Effector memory CD8-positive, alpha-beta T cell (primary cell): Measurements from ENCODE around the gene SIRT7.

ENCODE experiments used
- ATAC-seq: fragments of 150-1000 bp; cut with Tn5 transposase; replicated peaks from 2 replicates; pipeline ENCODE4 v1.10.0; 2021; ENCODE audit warnings: mild to moderate bottlenecking, moderate library complexity
- DNase-seq, 3 experiments: peaks; one replicate each; pipeline ENCODE4 v3.0.0; 2021
- H3K27ac Mint-ChIP-seq, 2 donors: one replicate each; pipeline ENCODE4 v1.8.0; 2022; ENCODE audit warnings: mild to moderate bottlenecking in 2 of 2, mixed read lengths in 2 of 2, moderate library complexity in 2 of 2
- H3K27me3 Mint-ChIP-seq, 2 donors: one replicate each; pipeline ENCODE4 v1.8.0; 2022; ENCODE audit warnings: mixed read lengths in 2 of 2
- H3K36me3 Mint-ChIP-seq: one replicate; pipeline ENCODE4 v1.8.0; 2022; ENCODE audit warnings: mild to moderate bottlenecking, moderate library complexity, mixed read lengths; ENCODE audit not compliant: insufficient read depth
- H3K4me1 Mint-ChIP-seq, 2 donors: one replicate each; pipeline ENCODE4 v1.8.0; 2022; ENCODE audit warnings: low read depth in 2 of 2, mixed read lengths in 2 of 2
- H3K4me3 Mint-ChIP-seq, 2 donors: one replicate each; pipeline ENCODE4 v1.8.0; 2022; ENCODE audit warnings: mild to moderate bottlenecking in 2 of 2, mixed read lengths in 2 of 2, moderate library complexity in 2 of 2
- H3K9me3 Mint-ChIP-seq, 2 donors: one replicate each; pipeline ENCODE4 v1.8.0; 2022; ENCODE audit warnings: mixed read lengths in 2 of 2

Gene SIRT7

DNA sequence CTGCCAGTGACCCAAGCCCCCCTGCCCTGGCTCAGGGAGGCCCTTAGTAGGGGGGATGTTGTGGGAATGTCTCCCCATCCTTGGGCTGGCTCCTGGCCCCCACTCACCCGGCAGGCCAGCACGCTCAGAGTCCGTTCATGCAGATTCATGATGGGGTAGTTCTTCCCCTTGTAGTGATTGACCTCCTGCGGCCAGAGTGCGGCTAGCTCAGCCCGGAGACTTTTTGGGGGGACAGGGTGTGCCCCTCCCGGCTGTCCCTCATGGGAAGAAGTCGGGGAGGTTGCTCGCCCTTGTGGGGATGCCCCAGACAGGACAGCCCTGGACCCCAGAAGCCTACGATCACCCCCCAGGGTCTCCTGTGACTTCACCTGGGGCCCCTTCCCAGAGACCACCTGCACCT is 12.0 kb downstream of the SIRT7 start:
- Mint-ChIP-seq H3K9me3 (no peaks in the 10 kb centered on the region), H3K27me3 (peaks cover 3 to 6% of the 10 kb centered on the region in 2 donors), H3K27ac (no peak overlapping the region), H3K4me1 (peaks cover 4 to 6% of the 10 kb centered on the region in 2 donors), H3K4me3 (no peak overlapping the region), H3K36me3 (peaks cover 9% of the 10 kb centered on the region)
- ATAC-seq (no peak), DNase-seq (no peak)

- Mint-ChIP-seq H3K9me3 (no peaks in the 10 kb centered on the region), H3K36me3 (peaks cover 9% of the 10 kb centered on the region), H3K4me1 (peaks cover 4 to 10% of the 10 kb centered on the region in 2 donors), H3K4me3 (no peak overlapping the region), H3K27ac (no peak overlapping the region), H3K27me3 (peaks cover 8 to 11% of the 10 kb centered on the region in 2 donors)
- DNase-seq (no peak), ATAC-seq (no peak)
Observed at GRCh38 chr17:81905424-81905875, 12.5 kb downstream of the SIRT7 start.

GRCh38 chr17:81904600-81905423 is 13.2 kb downstream of the SIRT7 start:
- no peak overlapping the region for H3K27ac Mint-ChIP-seq
- DNase-seq (no peak), ATAC-seq (no peak)
- no peak overlapping the region for H3K4me3 Mint-ChIP-seq
- peaks cover 8 to 12% of the 10 kb centered on the region in 2 donors for H3K27me3 Mint-ChIP-seq
- H3K36me3 Mint-ChIP-seq = peaks cover 9% of the 10 kb centered on the region
- no peaks in the 10 kb centered on the region for H3K9me3 Mint-ChIP-seq
- H3K4me1 Mint-ChIP-seq = peaks cover 0 to 7% of the 10 kb centered on the region in 2 donors

DNA sequence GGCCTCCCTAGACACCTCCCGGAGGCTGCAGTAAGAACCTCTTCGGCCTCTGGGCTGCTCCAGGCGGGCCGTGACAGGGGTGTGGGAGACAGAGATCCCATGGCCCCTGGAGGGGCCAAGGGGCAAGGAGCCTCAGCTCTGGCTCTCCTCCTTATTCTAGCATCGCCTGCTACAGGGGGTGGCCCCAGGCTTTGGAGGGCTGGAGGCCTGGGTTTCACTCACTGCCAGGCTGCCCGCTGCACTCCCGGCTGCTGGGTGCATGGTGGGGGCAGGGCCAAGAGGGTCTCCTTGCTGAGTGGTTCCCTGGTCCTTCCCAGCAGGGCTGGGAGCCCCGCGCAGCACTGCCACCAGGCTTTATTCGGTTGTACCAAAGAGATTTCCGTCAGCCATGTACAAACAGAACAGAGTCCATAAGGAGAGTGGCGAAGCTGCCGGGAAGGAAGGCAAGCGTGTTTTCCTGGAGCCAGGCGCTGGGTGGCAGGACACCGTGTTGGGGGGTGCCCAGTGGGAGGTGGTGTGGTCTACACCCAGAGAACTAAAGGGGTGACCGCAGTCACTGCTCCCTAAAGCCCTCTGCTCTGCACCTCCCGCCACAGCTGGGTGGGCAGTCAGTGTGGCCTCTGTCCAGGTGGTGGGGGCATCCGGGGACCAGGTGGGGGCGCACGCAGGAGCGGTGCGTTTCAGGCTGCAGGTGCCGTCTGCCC is 13.9 kb downstream of the SIRT7 start:
- Mint-ChIP-seq H3K27ac (no peak overlapping the region), H3K27me3 (peaks cover 8 to 12% of the 10 kb centered on the region in 2 donors), H3K4me1 (peaks cover 0 to 7% of the 10 kb centered on the region in 2 donors), H3K36me3 (peaks cover 14% of the 10 kb centered on the region), H3K9me3 (no peaks in the 10 kb centered on the region), H3K4me3 (no peak overlapping the region)
- no peak for DNase-seq
- no peak for ATAC-seq

DNA sequence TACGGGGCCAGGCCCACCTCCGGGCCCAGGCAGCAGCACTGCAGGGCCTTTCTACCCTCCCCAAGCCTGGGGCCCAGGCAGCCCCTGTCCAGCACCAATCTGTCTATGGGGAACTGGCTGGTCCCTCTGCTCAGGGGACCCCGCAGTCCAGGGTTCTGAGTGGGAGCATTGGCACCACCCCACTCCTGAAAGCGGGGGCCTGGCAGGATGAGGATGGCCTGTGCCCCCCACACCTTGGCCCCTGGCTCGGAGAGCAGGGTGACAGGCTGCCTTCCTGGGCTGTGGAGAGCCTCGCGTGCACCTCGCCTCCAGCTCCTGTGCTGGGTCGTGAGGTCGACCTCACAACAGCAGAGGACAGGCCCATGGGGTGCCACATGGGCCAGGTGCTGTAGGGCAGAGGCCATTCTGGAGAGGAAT is 14.6 kb downstream of the SIRT7 start:
- Mint-ChIP-seq H3K4me1 (peaks cover 0 to 7% of the 10 kb centered on the region in 2 donors), H3K4me3 (no peak overlapping the region), H3K36me3 (peaks cover 19% of the 10 kb centered on the region), H3K9me3 (no peaks in the 10 kb centered on the region), H3K27me3 (peaks cover 8 to 12% of the 10 kb centered on the region in 2 donors), H3K27ac (no peak overlapping the region)
- DNase-seq (no peak), ATAC-seq (no peak)

DNA sequence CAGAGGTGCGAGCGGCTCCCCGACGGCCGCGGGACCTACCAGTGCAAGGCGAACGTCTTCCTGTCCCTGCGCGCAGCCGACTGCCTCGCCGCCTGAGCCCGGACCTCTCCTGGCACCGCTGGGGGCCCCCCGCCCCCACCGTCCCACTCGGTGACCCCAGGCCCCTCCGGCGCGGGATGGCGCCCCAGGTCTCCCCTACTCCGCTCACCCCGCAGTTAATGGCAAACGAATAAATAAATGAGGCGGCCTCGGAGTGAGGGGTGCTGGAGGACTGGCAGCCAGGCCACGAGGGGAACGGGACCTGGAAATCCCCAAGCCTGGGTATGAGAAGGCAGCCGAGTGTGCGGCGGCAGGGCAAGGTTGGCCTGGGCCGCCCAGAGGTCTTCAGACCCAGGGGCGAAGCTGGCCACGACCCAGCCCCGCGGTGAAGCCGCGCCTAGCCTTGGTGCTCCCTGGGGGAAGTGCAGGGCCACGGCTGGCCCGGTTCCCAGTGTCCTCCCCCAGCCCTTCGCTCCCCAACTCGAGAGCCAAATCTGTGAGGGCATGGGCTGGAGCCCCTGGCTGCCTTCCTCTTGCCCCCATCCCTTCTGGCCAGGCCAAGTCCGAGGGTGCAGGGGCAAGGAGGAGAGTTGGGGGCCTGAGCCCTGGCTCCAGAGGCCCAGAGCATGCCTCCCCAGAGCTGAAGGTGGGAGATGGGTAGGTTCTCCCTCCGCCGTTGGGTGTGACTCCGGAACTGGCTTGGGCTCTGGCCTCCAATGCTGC is 15.1 kb downstream of the SIRT7 start:
- Mint-ChIP-seq H3K36me3 (peaks cover 19% of the 10 kb centered on the region), H3K4me3 (no peak overlapping the region)

DNA sequence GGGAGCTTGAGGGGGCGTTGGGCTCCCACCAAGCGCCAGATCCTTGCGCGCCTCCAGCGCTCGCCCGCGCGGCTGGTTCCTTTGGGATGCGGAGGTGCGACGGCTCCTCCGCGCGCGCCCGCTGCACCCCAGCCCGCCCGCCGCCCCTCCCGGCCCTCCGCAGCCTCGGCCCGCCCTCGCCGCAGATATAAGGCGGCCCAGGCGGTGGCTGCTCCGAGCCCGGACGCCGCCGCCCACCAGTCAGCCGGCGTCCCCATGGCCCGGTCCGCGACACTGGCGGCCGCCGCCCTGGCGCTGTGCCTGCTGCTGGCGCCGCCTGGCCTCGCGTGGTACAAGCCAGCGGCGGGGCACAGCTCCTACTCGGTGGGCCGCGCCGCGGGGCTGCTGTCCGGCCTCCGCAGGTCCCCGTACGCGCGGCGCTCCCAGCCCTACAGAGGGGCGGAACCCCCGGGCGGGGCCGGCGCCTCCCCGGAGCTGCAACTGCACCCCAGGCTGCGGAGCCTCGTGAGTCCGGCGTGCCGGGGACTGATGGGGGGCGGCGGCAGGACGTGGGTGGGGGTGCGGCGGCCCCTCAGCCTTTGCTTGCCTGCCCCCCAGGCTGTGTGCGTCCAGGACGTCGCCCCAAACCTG is 15.8 kb downstream of the SIRT7 start, which contains the start of gene NPB:
TSS of gene NPB (plus strand) at position 216 of the 630 bp plus-strand sequence. CDS start at position 256, 40 bp downstream.
- peaks cover 25% of the 10 kb centered on the region for H3K36me3 Mint-ChIP-seq
- H3K27me3 Mint-ChIP-seq = peaks cover 8 to 12% of the 10 kb centered on the region in 2 donors
- no peaks in the 10 kb centered on the region for H3K9me3 Mint-ChIP-seq
- ATAC-seq = peak; percentile 76
- H3K4me3 Mint-ChIP-seq = peak within 1 kb of the TSS; percentile 9 to 21
- H3K27ac Mint-ChIP-seq = no peak within 1 kb of the TSS
- DNase-seq = no peak
- H3K4me1 Mint-ChIP-seq = peaks cover 0 to 7% of the 10 kb centered on the region in 2 donors

More for the DNA sequence above, 15.1 kb downstream of the SIRT7 start:
- Mint-ChIP-seq H3K4me1 (peaks cover 0 to 7% of the 10 kb centered on the region in 2 donors), H3K27ac (no peak overlapping the region), H3K9me3 (no peaks in the 10 kb centered on the region), H3K27me3 (peaks cover 8 to 12% of the 10 kb centered on the region in 2 donors)
- ATAC-seq (peak; percentile 52), DNase-seq (no peak)

DNA sequence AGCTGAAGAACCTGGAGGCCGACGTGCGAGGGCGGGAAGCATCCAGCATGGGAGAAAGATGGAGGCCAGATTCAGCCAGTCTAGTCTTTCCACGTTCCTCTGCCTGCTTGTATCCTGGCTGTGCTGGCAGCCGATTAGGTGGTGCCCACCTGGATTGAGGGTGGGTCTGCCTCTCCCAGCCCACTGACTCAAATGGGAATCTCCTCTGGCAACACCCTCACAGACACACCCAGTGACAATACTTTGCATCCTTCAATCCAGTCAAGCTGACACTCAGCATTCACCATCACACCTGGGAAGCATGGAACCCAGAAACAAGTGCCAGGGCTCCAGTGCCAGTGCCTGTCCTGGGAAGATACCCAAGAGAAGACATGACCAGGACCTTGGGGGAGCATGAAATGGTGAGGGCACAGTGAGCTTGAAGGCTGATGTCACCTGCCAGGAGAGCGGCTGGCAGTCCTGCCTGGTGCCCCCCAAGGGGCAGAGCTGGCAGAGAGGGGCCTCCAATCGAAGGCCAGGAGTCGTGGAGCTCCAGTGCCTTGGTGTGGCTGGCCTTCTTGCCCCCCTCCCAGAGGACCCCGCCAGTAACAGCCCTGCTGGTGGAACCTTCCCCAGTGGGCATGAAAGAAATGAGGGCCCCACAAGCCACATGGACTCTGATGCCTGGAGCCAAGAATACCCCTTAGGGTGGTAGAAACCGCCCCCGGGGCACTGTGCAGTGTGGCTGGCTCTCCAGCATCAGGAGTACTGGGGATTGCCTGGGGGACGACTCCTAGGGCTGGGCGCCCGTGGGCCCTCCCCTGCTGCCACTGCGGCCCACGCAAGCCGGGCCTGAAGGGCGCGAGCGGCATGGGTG is 16.6 kb downstream of the SIRT7 start:
- Mint-ChIP-seq H3K27me3 (peaks cover 8 to 12% of the 10 kb centered on the region in 2 donors), H3K36me3 (peaks cover 32% of the 10 kb centered on the region), H3K9me3 (no peaks in the 10 kb centered on the region), H3K27ac (no peak overlapping the region), H3K4me3 (peak overlapping the region; percentile 9 to 21), H3K4me1 (peaks cover 0 to 7% of the 10 kb centered on the region in 2 donors)
- DNase-seq (no peak), ATAC-seq (peak; percentile 20)

DNA sequence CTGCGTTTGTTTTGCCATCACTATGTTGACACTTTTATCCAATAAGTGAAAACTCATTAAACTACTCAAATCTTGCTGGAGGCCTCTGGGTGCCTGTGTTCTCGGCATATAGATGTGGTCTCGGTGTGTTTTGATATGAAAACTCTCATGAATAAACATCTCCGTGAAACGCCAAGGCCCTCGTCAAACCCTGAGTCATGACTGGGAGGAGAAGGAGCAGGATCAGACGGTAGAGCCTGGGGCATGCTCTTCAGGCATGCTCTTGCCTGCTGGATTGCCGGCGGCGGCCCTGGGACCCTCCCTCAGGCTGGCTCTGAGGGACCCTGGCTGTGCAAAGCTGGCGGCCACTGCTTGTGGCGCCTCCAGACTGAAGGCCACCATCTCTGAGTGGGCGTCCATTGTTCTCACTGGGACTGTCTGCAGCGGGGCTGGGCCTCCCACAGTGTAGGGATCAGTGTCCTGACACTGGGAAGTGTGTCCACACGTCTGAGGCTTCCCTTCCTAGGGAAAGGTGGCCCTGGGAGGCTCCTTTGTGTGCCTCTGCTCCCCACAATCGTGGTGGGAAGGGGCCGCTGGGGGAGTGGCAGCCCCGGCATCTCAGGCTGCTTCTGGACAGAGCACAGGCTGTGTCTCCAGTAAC is 17.7 kb downstream of the SIRT7 start:
- Mint-ChIP-seq H3K4me3 (peak overlapping the region in 1 of 2 donors; percentile 9), H3K27me3 (peaks cover 8 to 12% of the 10 kb centered on the region in 2 donors), H3K4me1 (peaks cover 0 to 7% of the 10 kb centered on the region in 2 donors), H3K27ac (no peak overlapping the region), H3K36me3 (peaks cover 42% of the 10 kb centered on the region), H3K9me3 (no peaks in the 10 kb centered on the region)
- ATAC-seq (no peak), DNase-seq (no peak)

DNA sequence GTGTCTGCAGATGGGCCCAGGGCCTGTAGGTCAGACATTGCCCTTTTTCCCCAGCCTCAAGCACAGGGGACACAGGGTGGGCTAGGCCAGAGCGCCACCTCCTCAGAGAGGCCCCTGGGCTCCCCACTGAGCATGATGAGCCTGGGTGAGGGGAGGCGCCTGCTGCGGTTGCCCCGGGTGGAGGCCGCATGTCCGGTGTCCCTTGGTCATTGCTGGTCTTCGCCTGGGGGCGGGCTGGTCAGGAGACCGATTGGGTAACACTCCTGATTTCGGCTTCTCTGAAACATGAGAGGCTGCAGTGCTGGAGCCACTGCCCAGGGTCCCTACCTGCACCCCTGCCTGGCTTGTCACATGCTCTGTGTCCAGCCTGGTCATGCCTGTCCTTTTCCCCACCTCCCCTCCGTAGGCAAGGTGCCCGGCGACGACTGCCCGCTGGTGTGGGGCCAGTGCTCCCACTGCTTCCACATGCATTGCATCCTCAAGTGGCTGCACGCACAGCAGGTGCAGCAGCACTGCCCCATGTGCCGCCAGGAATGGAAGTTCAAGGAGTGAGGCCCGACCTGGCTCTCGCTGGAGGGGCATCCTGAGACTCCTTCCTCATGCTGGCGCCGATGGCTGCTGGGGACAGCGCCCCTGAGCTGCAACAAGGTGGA is 18.3 kb downstream of the SIRT7 start:
- peaks cover 0 to 7% of the 10 kb centered on the region in 2 donors for H3K4me1 Mint-ChIP-seq
- peaks cover 8 to 12% of the 10 kb centered on the region in 2 donors for H3K27me3 Mint-ChIP-seq
- ATAC-seq = no peak
- H3K9me3 Mint-ChIP-seq = no peaks in the 10 kb centered on the region
- H3K36me3 Mint-ChIP-seq = peaks cover 48% of the 10 kb centered on the region
- no peak overlapping the region for H3K4me3 Mint-ChIP-seq
- DNase-seq = no peak
- H3K27ac Mint-ChIP-seq = no peak overlapping the region

GRCh38 chr17:81898885-81899284 is 19.1 kb downstream of the SIRT7 start:
- Mint-ChIP-seq H3K27me3 (peaks cover 8 to 12% of the 10 kb centered on the region in 2 donors), H3K27ac (no peak overlapping the region), H3K4me3 (no peak overlapping the region), H3K9me3 (no peaks in the 10 kb centered on the region), H3K36me3 (peaks cover 53% of the 10 kb centered on the region), H3K4me1 (peaks cover 0 to 7% of the 10 kb centered on the region in 2 donors)
- DNase-seq (no peak), ATAC-seq (no peak)
